ENCODE results near the gene COLQ. TPM values are rescaled to one million over a fixed set of nuclear protein-coding genes. Genes with fewer than 3 reads are reported as not detected.

Gene COLQ
- total RNA-seq, 4 donors from 2014 or later: 0.53 to 13.2 (median 2.6) TPM

- H3K9me3 ChIP-seq: no peaks in the 10 kb centered on the region
- no peaks in the 10 kb centered on the region for H3K4me1 ChIP-seq
- TF ChIP-seq, protein P1, sequence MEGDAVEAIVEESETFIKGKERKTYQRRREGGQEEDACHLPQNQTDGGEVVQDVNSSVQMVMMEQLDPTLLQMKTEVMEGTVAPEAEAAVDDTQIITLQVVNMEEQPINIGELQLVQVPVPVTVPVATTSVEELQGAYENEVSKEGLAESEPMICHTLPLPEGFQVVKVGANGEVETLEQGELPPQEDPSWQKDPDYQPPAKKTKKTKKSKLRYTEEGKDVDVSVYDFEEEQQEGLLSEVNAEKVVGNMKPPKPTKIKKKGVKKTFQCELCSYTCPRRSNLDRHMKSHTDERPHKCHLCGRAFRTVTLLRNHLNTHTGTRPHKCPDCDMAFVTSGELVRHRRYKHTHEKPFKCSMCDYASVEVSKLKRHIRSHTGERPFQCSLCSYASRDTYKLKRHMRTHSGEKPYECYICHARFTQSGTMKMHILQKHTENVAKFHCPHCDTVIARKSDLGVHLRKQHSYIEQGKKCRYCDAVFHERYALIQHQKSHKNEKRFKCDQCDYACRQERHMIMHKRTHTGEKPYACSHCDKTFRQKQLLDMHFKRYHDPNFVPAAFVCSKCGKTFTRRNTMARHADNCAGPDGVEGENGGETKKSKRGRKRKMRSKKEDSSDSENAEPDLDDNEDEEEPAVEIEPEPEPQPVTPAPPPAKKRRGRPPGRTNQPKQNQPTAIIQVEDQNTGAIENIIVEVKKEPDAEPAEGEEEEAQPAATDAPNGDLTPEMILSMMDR (IDR thresholded peaks at IDR 0.05): no peak
- TF ChIP-seq POLR2A (IDR thresholded peaks at IDR 0.05): no peak
- H3K27ac ChIP-seq: peak overlapping the region in 2 of 4 donors; percentile 48 to 72
- DNase-seq: no peak
- H3K27me3 ChIP-seq: no peaks in the 10 kb centered on the region
- no peaks in the 10 kb centered on the region for H3K36me3 ChIP-seq
- H3K4me3 ChIP-seq: no peak overlapping the region
Observed at GRCh38 chr3:15528854-15529537, 7.5 kb upstream of the COLQ start.

- Histone ChIP-seq H3K9me3 (no peaks in the 10 kb centered on the region), H3K4me1 (no peaks in the 10 kb centered on the region), H3K4me3 (no peak overlapping the region), H3K36me3 (no peaks in the 10 kb centered on the region), H3K27ac (no peak overlapping the region), H3K27me3 (no peaks in the 10 kb centered on the region)
- no peak for DNase-seq
- TF ChIP-seq POLR2A (IDR thresholded peaks at IDR 0.05): no peak
- TF ChIP-seq, protein P1 (IDR thresholded peaks at IDR 0.05): no peak
Observed at GRCh38 chr3:15527031-15527459, 5.5 kb upstream of the COLQ start.

DNA sequence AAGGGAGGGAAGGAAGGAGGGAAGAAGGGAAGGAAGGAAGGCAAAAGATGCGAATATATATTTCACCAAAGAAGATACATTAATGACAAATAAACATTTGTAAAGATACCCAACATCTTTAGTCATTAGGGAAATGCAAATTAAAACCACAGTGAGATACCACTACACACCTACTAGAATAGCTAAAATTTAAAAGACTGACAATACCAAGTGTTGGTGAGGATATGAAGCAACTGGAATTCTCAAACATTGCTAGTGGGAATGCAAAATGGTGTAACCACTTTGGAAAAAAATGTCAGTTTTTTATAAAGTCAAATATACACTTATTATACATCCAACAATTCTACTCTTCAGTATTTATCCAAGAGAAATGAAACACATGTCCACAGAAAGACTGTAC is 4.3 kb upstream of the COLQ start:
- no peak for DNase-seq
- Histone ChIP-seq H3K4me3 (no peak overlapping the region), H3K4me1 (no peaks in the 10 kb centered on the region), H3K27me3 (no peaks in the 10 kb centered on the region), H3K36me3 (no peaks in the 10 kb centered on the region), H3K27ac (no peak overlapping the region), H3K9me3 (no peaks in the 10 kb centered on the region)
- TF ChIP-seq, protein P1 (IDR thresholded peaks at IDR 0.05): no peak
- no peak for TF ChIP-seq POLR2A (IDR thresholded peaks at IDR 0.05)

DNA sequence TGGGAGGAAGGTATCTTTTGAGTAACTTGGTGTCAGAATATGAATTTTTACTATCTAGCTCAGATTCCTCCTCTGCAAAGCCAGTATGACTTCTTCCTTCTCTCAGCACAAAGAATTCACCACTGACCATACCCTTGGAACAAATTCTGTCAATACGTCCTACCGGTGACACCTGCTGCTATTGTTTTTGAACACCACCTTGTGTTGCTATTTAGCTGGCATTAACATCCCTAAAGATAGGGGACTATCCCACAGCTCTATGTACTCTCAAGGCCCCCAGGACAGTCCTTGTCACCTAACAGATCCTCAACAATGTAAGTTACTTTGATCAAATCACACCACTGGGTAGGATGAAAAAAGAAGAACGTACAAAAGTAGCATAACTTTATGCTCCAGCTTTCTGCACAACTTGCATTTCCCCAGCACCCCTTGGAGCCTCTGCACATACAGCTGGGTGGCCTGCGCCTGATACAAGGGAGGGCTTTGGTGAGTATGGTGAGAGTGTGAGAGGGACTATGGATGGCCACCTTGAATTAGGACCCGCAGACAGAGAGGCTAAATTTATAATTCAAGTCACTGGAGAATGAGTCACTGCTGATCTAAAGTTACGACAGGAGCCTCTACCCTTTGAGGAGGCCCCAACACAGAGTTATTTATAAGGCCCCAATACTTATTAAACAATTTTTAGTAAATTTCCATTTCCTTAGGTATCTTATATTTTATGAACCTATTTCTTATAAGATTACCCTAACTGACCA is 2.3 kb upstream of the COLQ start:
- H3K36me3 ChIP-seq: no peaks in the 10 kb centered on the region
- TF ChIP-seq, protein P1 (IDR thresholded peaks at IDR 0.05): no peak
- TF ChIP-seq POLR2A (IDR thresholded peaks at IDR 0.05): no peak

GRCh38 chr3:15522016-15522415 is 510 bp upstream of the COLQ start:
- Histone ChIP-seq H3K27me3 (no peaks in the 10 kb centered on the region), H3K36me3 (no peaks in the 10 kb centered on the region), H3K4me3 (no peak overlapping the region), H3K27ac (no peak overlapping the region), H3K9me3 (no peaks in the 10 kb centered on the region), H3K4me1 (no peaks in the 10 kb centered on the region)
- DNase-seq: no peak
- TF ChIP-seq, protein P1 (IDR thresholded peaks at IDR 0.05): no peak
- no peak for TF ChIP-seq POLR2A (IDR thresholded peaks at IDR 0.05)

More for the DNA sequence above, 2.3 kb upstream of the COLQ start:
- no peaks in the 10 kb centered on the region for H3K4me1 ChIP-seq
- no peaks in the 10 kb centered on the region for H3K9me3 ChIP-seq
- H3K27ac ChIP-seq: no peak overlapping the region
- no peaks in the 10 kb centered on the region for H3K27me3 ChIP-seq
- no peak overlapping the region for H3K4me3 ChIP-seq
- no peak for DNase-seq
